ENCODE measurements around the gene GLIS1.

GLIS1 gene

DNA sequence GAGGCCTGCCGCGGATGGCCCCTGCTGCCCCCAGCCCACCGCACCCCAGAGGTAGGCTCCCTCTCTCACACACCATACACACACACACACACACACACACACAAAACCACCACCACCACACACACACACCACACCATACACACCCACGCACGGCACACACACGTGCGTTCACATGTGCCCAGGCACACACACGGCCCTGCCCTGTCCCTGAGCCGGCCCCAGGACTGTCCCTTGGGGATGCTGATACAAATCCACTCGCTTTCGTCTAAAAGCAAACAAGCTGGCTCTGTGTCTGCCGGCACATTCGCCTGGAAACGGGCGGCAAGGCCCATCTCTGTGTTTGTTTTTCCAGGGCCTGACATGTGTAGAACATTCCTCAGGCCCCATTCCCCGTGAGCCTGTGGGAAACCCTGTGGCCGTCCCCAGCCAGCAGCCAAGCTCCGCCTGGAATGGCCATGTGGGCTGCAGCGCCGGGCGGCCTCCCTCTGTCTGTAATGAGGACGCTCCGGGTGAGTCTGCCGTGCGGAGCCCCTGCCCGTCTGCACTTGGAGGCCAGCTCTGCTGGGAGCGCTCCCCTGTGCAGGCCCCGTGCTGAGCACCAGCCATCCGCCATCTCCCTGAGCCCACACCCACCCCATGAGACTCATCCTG is 212.4 kb downstream of the GLIS1 start:
- no peak for DNase-seq (ENCODE audit: low read depth)

DNA sequence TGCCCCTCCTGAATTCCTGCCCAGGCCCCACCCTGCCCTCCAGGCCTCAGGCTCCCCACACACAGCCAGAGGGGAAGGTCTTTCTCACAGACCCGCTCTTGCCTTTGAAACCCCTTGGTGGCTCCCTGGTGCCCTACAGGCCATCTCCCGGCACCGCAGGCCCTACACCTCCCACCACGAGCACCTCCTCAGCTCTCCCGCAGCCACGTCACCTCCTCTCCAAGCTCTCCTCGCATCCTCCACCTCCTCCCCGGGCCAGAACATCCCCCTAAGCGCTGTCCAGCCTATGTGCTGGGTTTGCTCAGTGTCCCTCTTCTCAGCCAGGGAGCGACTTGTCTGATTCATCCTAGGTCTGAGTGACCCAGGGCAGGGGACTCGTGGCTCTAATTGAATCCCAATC is 213.4 kb downstream of the GLIS1 start:
- DNase-seq (ENCODE audit: low read depth), result no peak

- DNase-seq (ENCODE audit: low read depth), result no peak
Observed at GRCh38 chr1:53524428-53525375, 214.3 kb downstream of the GLIS1 start.

DNA sequence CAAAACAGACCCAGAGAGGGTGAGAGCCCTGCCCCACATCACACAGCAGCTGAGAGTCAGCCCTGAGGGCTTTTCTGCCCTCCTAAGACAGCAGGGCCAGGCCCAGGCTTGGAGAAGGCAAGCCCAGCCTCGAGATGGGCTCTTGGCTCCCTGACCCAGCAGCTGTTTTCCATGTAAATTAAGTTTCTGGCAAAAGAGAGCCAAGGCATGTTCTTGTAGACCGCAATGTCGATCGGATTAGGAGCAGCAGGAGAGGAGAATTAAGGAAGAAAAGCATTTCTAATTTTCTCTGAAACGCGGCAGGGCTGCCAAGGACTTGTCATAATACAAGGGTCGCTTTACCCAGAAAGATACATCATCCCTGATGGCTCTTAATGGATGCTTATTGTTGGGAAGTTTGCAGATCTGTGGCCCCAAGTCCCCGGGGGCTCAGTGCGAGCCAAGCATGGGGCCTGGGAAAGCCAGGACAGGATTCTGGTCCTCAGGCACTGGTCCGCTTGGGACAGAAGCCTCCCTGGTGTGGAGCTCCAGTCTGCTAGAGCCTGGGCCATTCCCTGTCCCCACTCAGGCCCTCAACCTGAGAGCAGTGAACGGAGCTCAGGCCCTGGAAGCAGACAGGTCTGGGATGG is 216.9 kb downstream of the GLIS1 start:
- DNase-seq (ENCODE audit: low read depth), result no peak

DNA sequence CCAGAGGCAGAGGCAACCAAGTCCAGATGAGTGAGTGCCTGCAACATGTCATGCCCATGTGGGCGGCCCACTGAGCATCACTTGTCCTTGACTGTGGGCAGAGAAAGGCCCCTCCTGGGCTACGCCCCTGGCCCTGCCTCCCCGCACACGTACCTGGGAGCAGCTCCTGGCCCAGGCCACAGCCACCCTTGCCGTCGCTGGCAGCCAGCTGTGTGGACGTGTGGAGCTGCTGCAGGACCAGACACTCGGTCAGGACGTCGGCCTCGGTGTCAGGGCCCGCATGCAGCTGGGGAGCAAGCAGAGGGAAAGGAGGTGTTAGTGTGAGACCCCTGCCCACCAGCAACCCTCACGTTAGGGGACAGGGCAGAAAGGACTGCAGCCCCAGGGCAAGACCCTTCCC is 218.5 kb downstream of the GLIS1 start:
- DNase-seq (ENCODE audit: low read depth), result no peak

DNA sequence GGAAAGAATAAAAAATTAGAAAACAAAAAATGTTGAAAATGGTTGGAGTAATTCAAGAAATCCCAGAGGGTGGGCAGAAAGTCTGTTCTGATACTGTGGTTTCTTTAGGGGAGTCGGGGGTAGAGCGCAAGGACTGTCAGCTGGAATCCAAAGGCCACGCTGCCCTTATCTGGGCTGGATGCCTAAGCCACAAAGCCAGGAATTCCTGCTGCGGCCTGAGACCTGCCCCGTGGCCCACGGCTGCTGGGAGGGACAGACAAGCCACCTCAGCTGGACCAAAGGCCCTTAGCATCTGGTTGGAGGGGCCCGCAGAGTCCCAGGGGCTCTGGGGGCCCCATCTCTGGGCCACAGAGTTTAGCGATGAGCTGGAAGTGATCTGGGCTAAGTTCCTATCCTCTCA is 219.5 kb downstream of the GLIS1 start:
- no peak for DNase-seq (ENCODE audit: low read depth)

GRCh38 chr1:53518775-53519174 is 220.2 kb downstream of the GLIS1 start:
- DNase-seq (ENCODE audit: low read depth), result no peak

DNA sequence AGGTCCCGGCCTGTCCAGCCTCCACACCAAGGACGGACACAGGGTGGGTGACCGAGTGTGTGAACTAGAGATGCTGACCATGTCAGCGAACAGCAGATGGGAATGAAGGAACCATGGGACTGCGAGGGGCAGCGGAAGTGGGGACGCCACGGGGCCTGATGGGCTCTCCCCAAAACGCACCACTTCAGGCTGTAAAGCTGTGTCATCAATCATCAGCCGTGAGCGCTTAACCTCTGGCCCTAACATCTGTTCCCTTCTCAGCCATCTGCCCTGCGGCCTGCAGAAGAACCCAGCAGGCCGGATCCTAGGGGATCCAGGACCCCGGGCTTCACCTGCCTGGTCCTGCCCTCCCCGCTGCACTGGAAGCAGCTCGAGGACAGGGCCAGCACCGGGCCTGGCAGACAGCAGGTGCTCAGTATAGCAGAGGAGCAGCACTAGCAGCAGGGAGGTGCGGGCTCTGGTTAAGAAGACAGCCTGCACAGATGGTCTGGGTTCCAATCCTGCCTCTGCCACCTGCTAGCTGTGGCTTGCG is 221.1 kb downstream of the GLIS1 start:
- no peak for DNase-seq (ENCODE audit: low read depth)

- no peak for DNase-seq (ENCODE audit: low read depth)
Observed at GRCh38 chr1:53517109-53517508, 221.9 kb downstream of the GLIS1 start.

DNA sequence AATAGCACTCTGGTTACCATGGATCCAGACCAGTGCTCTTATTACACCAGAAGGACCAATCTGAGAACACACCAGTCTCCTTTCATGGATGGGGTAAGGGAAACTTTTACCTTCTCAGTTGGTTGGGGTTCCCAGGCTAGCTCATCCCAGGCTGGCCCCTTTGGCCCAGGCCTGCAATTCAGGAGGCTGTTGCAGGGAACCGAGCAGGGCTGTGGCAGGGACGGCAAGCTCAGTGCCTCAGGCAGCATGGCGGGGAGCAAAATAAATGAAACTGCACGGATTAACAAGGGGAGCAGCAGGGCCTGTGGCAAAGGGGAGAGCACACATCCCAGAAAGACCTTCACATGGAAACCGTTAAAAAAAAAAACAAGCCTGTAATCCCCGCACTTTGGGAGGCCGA is 222.8 kb downstream of the GLIS1 start:
- DNase-seq (ENCODE audit: low read depth), result no peak

DNA sequence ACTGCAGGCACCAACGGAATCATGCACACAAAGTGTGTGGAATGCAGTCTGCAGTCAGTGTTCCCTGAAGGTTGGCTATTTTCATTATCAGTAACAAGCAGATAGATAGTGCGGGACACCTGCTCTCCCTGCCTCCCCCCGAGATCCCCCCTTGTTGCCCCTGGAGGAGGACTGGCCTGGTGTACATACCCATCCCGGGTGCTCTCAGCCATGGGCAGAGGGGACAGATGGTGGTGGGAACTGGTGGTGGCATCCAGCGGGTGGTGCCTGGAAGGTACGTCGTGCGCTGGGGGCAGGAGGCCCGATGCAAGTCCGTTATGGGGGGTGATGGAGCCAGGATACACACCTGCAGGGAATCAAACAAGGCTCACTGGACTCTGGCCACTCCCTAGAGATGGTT is 224.5 kb downstream of the GLIS1 start:
- DNase-seq (ENCODE audit: low read depth), result no peak

DNA sequence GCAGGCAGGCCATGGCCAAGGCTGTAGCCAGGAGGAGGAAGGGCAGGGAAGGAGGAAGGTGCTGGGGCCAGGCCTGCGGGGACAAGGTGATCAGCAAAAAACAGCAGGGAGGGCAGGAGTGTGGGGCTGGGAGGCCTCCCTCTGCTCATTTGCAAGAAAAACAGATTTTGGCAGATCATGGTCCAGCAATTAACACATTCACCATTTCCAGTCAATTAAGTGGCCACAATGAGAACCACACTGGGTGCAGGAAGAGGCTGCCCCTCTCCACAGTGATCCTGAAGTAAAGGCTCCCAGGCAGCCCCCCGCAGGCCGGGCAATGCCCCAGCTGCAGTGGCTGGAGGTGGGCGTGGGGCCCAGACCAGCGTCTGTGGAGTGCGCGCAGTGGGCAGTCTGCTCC is 225.1 kb downstream of the GLIS1 start:
- DNase-seq (ENCODE audit: low read depth), result no peak

DNA sequence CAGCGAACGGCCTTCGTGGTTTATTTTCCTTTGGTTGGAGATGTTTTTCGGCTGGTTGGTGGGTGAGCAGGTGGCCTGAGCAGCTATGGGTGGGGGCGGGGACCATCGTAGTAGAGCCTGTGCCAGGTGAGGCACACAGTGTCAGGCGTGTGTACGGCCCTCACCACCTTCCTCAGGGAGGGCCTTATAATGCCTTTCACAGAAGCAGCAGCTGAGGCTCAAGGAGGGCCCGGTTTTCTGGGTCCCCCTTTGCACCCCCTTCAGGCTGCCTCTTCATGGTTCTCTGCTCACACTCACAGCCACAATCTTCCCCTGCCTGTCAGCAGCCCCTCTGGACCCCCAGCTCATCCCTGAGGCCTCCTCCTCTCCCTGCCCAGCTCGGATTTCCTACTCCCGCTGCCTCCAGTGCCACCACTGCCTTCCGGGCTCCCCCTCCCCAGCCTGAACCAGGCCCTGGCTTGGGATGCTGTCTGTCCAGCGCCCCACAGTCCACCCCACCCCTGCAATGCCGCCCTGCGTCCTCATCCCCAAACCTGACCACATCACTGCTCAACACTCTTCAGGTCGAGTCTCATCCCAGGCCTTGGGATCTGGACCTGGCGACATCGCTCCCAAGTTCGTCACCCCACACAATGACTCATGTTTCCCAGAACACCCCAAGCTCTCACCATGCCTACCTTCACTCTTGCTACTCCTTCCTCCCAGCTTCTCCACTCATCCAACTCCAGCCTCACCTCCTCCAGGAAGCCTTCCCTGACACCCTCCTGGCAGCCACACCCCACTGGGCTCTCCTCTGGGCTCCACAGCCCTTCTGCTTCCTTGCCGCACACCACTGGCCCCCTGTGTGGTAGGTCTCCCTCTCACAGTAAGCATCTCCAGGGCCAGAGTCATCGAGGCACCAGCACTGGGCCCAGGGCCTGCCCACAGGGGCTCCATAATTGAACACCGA is 225.9 kb downstream of the GLIS1 start:
- DNase-seq (ENCODE audit: low read depth), result no peak

DNA sequence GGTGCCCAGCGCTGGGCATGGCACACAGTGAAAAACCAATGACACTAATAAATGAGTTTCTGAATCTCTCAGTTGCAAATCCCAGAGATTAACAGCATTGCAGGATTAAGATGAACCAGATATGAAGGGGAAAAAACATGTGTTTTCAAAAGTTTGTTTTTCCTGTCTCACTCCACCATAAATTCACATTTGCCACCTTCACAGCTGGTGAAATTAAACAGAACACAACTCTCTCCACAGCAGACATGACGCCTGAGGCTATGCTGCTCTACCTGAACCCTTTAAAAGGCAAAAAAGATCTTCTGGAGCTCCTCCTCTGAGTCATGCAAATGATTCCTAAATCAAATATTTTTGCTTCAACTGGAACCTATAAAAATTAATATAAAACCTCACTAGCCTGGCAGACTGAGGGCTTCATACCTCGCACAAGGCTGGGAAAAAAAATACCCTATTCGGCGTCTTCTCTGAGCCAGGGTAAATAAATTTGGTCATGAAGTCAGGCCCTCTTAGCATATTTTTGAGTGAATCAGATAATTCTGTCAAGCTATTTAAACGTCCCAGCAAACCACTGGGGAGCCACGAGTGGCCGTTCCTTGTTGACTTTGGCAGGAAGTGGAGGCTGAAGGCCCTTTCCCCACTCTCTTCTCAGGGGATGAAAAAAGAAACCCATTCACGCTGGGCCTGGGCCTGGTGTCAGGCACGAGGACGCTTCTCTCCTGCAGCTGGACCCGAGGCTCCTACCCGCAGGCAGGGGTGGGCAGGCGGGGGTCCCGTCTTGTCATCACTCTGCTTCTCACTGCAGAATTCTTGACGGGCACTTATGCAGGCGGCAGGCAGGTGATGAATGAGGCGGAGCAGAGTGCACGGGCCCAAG is 226.8 kb downstream of the GLIS1 start:
- no peak for DNase-seq (ENCODE audit: low read depth)

DNA sequence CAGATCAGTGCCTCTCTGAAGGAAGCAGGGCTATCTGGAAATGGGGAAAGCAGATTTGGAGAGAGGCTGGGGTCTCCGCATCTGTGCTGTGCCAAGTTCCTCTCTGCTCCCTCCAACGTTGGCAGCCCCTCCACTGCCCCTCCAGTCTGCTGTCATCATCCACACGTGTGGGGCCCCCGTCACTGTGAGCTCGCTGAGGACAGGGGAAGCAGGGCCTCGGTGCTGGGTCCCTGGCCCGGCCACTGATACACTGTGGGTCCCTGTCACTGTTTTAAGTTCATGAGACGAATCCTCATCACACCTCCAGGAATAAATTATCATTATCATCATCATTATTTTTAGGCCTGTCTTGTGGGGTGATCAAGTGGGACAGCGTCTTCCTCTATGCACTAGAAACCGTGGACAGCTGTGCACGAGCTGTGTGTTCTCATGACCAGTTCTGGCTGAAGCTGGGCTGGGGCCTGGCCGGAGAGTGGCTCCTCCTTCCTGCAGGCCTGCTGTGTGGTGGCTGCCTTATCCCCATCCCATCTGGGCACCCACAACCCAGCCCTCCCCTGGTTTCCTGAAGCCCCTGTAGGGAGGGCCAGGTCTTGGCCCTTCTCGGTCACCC is 227.5 kb downstream of the GLIS1 start:
- DNase-seq (ENCODE audit: low read depth), result no peak

GRCh38 chr1:53510215-53510614 is 228.7 kb downstream of the GLIS1 start:
- no peak for DNase-seq (ENCODE audit: low read depth)

DNA sequence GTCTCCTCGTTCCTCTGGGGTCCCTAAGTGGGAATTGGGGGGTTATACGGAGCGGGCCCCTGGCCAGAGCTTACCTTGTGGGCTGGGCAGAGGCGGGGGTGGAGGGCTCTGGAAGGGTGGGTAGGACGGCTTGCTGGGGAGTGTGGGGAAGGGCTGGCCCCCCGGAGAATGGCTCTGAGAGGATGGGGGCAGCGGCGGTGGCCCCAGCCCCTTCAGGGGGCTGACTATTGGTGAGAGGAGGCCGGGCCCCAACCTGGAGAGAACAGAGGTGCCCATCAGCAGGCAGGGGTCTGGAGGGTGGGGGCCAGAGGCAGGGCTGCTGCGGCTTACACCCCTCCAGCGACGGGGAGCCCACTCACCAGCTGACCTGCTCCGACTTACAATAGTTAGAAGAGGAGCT is 229.2 kb downstream of the GLIS1 start:
- no peak for DNase-seq (ENCODE audit: low read depth)

GRCh38 chr1:53508991-53509666 is 229.8 kb downstream of the GLIS1 start:
- no peak for DNase-seq (ENCODE audit: low read depth)

Measured in stimulated activated CD4-positive, alpha-beta T cell treated with anti-CD3 and anti-CD28 coated beads, Interleukin-2, amount 100 ng/mL, for 4 hours (primary cell).